ENCODE measurements around the gene GNAT1.

GNAT1 gene

DNA sequence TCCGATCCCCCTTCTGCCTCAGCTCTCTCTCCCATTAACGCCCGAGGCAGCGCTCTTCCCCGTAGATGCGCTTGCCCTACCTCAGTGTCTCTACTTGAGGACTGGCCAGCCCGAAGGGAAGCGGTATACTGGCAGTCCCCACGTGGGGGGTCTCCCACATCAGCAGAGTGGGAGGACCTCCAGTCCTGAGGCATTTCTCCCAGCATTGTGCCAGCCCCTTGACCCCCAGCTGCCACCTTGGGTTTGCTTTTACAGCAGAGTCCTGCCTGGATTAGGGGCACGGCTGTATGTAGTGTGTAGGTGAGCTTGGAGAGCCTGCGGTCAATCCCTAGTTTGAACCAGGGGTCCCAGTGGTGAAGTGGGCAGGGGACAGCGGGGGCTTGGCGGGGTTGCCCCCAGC, 35.5 kb upstream of the GNAT1 start:
- no peak for DNase-seq (ENCODE audit: low read depth)
- TF ChIP-seq, protein P1, sequence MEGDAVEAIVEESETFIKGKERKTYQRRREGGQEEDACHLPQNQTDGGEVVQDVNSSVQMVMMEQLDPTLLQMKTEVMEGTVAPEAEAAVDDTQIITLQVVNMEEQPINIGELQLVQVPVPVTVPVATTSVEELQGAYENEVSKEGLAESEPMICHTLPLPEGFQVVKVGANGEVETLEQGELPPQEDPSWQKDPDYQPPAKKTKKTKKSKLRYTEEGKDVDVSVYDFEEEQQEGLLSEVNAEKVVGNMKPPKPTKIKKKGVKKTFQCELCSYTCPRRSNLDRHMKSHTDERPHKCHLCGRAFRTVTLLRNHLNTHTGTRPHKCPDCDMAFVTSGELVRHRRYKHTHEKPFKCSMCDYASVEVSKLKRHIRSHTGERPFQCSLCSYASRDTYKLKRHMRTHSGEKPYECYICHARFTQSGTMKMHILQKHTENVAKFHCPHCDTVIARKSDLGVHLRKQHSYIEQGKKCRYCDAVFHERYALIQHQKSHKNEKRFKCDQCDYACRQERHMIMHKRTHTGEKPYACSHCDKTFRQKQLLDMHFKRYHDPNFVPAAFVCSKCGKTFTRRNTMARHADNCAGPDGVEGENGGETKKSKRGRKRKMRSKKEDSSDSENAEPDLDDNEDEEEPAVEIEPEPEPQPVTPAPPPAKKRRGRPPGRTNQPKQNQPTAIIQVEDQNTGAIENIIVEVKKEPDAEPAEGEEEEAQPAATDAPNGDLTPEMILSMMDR (IDR thresholded peaks at IDR 0.05; ENCODE audit: low read depth, low read length, missing control alignments), result no peak
- peak overlapping the region; percentile 69 for H3K4me3 ChIP-seq (ENCODE audit: low read depth, low read length)
- in situ Hi-C loops (cut with HindIII; ENCODE audit: low sequenced_read_pairs), result no loop called here

DNA sequence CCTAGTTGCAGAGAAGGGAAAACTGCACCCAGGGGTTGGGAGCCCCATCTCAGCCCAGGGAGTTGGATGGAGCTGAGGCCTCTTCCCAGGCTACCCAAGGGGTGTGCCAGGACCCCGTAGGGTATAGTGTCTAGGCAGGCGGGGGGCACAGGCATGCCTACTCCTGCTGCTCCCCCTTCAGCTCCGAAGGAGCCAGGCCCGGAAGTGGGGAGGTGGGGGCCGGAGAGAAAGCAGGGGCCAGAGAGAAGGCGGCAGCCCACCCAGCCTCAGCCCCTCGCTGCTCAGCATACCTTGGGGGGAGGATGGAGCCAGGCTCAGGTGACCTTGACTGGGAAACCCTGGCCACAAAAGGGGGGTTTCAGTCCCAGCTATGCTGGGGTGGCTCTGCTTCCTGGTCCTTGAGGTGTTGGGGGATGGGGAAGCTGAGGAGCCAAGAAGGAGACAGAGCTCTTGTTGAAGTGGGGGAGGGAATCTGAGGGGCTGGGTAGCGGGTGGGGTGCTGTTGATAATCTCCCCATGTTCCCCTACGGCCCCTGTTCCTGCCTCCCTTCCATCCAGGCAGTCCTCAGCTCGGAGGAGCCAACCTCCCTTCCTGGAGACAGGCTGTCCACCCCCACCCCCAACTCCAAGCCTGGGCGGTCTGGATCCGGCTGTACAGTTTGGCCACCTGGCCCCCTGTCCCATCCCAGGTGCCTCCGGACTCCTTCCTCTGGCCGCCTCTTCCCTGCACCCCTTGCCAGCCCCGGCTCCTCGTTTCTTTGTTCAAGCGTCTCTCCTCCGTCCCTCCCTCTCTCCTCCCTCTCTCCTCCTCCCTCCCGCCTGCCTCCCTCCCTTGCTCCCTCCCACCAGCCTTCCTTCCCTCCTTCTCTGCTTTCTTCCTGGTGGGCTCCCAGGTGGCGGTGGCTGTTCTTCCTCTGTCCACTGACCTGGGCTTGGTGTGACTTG, 34.6 kb upstream of the GNAT1 start:
- DNase-seq (ENCODE audit: low read depth), result no peak
- H3K4me3 ChIP-seq (ENCODE audit: low read depth, low read length), result peak overlapping the region; percentile 69
- in situ Hi-C loops (cut with HindIII; ENCODE audit: low sequenced_read_pairs), result no loop called here
- TF ChIP-seq, protein P1 (IDR thresholded peaks at IDR 0.05; ENCODE audit: low read depth, low read length, missing control alignments), result no peak

DNA sequence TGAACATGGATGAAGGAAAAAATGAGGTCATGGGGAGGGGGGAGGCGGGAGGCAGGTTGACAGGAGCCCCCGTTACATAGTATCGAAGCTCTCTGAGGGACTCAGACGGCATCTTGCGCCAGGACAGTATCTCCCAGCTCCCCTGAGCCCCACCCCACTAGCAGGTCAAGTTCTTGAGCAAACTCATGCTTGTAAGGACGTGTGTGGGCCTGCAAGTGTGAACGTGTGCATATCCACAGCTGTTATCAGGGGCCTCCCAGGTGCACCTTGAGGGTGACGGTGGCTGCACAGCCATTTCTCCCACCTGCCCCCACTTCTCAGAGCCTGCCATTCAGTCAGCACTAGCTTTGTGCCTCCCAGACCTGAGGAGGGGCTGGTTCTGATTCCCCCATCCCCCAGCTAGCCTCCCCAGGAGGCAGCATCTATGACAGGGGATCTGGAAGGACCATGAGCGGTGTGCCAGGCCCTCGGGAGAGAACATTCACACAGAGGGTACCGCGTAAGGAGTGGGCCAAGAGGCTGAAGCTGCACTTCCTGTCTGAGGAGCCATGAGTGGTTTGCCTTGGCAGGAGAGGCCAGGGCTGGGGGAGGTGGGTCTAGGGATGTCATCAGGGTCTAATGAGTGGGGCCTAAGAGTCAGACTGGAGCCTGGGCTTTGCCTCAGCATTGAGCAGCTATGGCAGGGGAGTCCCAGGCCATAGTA, 33.4 kb upstream of the GNAT1 start:
- in situ Hi-C loops (cut with HindIII; ENCODE audit: low sequenced_read_pairs), result no loop called here
- no peak for DNase-seq (ENCODE audit: low read depth)
- H3K4me3 ChIP-seq (ENCODE audit: low read depth, low read length), result no peak overlapping the region
- TF ChIP-seq, protein P1 (IDR thresholded peaks at IDR 0.05; ENCODE audit: low read depth, low read length, missing control alignments), result no peak

DNA sequence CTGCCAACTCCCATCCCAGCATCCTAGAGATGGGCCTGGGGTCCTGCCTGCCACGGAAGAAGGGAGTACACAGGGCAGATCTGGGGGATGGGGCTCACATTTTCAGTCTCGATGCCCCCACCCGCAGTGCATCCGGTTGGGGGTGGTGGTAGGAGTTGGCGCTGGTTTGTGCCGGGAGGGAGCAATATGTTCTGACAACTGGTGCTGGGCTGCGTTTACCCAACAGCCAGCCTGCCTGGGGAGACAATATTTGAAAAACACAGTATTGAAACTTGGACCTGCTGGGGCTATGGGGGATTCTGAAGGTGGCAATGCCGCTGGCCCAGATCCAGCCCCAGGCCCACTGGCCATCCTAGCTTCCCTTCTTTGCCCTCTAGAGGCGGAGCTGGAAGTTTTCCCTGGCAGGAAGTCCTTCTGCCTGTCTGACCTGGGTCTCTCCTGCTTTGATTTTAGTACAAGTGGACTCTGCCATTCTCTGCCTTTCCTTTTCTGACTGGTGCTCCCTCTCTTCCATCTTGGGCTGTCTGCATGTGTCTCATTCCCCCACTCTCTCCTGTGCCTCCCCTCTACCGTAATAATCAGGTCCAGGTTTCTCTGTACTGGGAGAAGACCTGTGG, 32.8 kb upstream of the GNAT1 start:
- TF ChIP-seq, protein P1 (IDR thresholded peaks at IDR 0.05; ENCODE audit: low read depth, low read length, missing control alignments), result no peak
- in situ Hi-C loops (cut with HindIII; ENCODE audit: low sequenced_read_pairs), result no loop called here
- no peak overlapping the region for H3K4me3 ChIP-seq (ENCODE audit: low read depth, low read length)
- DNase-seq (ENCODE audit: low read depth), result no peak

DNA sequence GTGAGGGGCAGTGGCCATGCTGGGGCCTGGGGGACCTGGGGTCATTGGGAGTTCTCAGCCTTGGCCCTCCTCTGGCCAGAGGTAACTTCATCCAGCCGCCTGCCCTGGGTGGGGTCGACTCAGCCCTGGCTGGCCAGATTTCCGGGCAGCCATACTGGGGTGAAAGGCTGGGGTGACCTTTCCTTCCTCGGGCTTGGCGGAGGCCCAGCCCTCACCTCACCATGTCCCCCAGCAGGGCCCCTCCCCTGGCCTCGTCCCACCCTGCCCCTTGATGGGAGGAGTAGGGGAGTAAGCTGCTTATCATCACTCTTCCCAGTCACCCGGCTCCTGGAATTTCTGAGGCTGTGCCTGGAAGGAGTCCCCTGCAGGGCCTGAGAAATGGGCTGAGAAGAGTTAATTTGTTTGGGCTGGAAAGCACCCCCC, 30.8 kb upstream of the GNAT1 start:
- TF ChIP-seq, protein P1 (IDR thresholded peaks at IDR 0.05; ENCODE audit: low read depth, low read length, missing control alignments), result no peak
- no peak for DNase-seq (ENCODE audit: low read depth)
- no peak overlapping the region for H3K4me3 ChIP-seq (ENCODE audit: low read depth, low read length)
- in situ Hi-C loops (cut with HindIII; ENCODE audit: low sequenced_read_pairs), result no loop called here

DNA sequence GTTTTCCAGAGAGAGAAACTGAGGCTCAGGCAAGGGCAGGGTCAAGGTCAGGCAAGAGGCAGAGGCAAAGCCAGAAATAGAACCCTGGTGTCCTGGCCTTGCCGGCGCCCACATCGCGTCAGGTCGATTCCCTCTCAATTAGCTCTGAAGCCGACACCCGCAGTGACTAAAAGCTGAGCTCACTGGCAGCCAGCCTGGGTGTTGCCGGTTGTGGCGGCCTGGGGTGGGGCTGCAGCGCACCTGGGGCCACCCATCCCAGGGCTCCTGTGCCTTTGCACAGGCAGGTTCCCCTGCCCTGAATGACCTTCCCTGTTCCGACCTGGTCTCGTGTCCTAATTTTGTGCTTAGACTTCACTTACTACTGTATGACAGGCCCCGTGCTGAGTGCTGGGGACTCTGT, 30.1 kb upstream of the GNAT1 start:
- H3K4me3 ChIP-seq (ENCODE audit: low read depth, low read length), result no peak overlapping the region
- in situ Hi-C loops (cut with HindIII; ENCODE audit: low sequenced_read_pairs), result no loop called here
- no peak for DNase-seq (ENCODE audit: low read depth)
- TF ChIP-seq, protein P1 (IDR thresholded peaks at IDR 0.05; ENCODE audit: low read depth, low read length, missing control alignments), result no peak
